ENCODE data around the gene MYH9.

The MYH9 gene

DNA sequence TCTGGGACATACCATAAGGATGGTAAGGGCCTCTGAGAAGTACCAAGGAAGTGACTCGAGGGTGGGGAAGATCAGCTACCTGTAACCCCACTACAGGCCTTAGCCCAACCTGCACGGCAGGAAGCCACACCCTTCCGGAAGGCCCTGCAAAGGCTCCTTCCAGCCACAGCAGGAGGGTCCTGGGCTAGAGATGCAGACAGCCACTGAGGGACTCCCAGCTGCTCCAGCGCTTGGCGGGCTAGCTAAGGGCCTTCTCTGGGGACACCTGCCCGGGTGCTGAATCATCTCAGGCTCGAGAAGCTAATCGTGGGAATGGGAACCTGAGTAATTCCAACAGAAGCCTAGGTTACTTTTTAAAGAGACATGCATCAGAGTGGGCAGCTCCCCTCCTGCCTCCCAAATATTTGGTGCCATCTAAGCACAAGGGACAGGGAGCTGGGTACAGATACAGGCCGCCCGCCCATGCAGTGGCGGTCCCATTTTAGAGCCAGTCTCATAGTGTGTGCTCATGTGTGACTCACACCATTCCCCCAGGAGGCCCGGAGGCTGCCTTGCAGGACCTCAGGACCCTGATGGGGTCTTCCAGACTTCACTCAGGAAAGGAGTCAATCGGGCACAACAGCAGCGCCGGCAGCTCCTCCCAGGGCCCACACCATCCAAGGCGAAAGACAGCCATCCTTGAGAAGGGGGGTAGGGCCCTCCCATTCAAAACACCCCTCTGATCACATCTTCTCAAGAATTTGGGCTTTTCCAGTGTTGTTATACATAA is 8.0 kb downstream of the MYH9 start:
- Histone ChIP-seq H3K27me3 (ENCODE audit: insufficient read depth, low read length) (no peaks in the 10 kb centered on the region), H3K79me2 (ENCODE audit: insufficient read depth, low read length) (peaks cover 84% of the 10 kb centered on the region), H3K4me1 (ENCODE audit: insufficient read depth, low read length, severe bottlenecking) (peaks cover 77% of the 10 kb centered on the region), H3K27ac (ENCODE audit: low read depth, low read length, poor library complexity, severe bottlenecking) (peak overlapping the region; percentile 72), H2AFZ (ENCODE audit: low read length) (no peak overlapping the region), H3K9me3 (ENCODE audit: low read length) (no peaks in the 10 kb centered on the region), H3K4me3 (ENCODE audit: low read depth, low read length, poor library complexity, severe bottlenecking) (peak overlapping the region; percentile 15), H3K9ac (ENCODE audit: low read length) (no peak overlapping the region; the same call in 1 of the 2 replicates), H3K4me2 (ENCODE audit: low read length) (peak overlapping the region; percentile 29), H3K36me3 (ENCODE audit: insufficient read depth, low read length) (peaks cover 36% of the 10 kb centered on the region), H4K20me1 (ENCODE audit: insufficient read depth, low read length) (no peaks in the 10 kb centered on the region), H3K9me2 (ENCODE audit: low read depth, low read length) (no peaks in the 10 kb centered on the region), H3F3A (ENCODE audit: insufficient read depth, low read length) (no peaks in the 10 kb centered on the region)
- no peak for TF ChIP-seq CTCF (IDR thresholded peaks at IDR 0.05; ENCODE audit: low read length)

- H3K27ac ChIP-seq (ENCODE audit: low read depth, low read length, poor library complexity, severe bottlenecking): peak overlapping the region; percentile 81
- no peak overlapping the region for H3K9ac ChIP-seq (ENCODE audit: low read length)
- H3F3A ChIP-seq (ENCODE audit: insufficient read depth, low read length): no peaks in the 10 kb centered on the region
- peaks cover 69% of the 10 kb centered on the region for H3K4me1 ChIP-seq (ENCODE audit: insufficient read depth, low read length, severe bottlenecking)
- peaks cover 86% of the 10 kb centered on the region for H3K79me2 ChIP-seq (ENCODE audit: insufficient read depth, low read length)
- no peak overlapping the region for H3K4me3 ChIP-seq (ENCODE audit: low read depth, low read length, poor library complexity, severe bottlenecking)
- no peaks in the 10 kb centered on the region for H3K9me3 ChIP-seq (ENCODE audit: low read length)
- no peaks in the 10 kb centered on the region for H4K20me1 ChIP-seq (ENCODE audit: insufficient read depth, low read length)
- no peaks in the 10 kb centered on the region for H3K27me3 ChIP-seq (ENCODE audit: insufficient read depth, low read length)
- no peaks in the 10 kb centered on the region for H3K9me2 ChIP-seq (ENCODE audit: low read depth, low read length)
- no peak overlapping the region for H3K4me2 ChIP-seq (ENCODE audit: low read length)
- H3K36me3 ChIP-seq (ENCODE audit: insufficient read depth, low read length): peaks cover 35% of the 10 kb centered on the region
- TF ChIP-seq EZH2 (IDR thresholded peaks at IDR 0.05; ENCODE audit: borderline replicate concordance, low read length) (no peak), CTCF (IDR thresholded peaks at IDR 0.05; ENCODE audit: low read length) (no peak)
- H2AFZ ChIP-seq (ENCODE audit: low read length): no peak overlapping the region
Measured at GRCh38 chr22:36378869-36379217, 8.9 kb downstream of the MYH9 start.

GRCh38 chr22:36378080-36378868 is 9.5 kb downstream of the MYH9 start:
- H3K27me3 ChIP-seq (ENCODE audit: insufficient read depth, low read length): no peaks in the 10 kb centered on the region
- H3K79me2 ChIP-seq (ENCODE audit: insufficient read depth, low read length): peaks cover 89% of the 10 kb centered on the region
- H2AFZ ChIP-seq (ENCODE audit: low read length): no peak overlapping the region
- H3K9me2 ChIP-seq (ENCODE audit: low read depth, low read length): no peaks in the 10 kb centered on the region
- peaks cover 68% of the 10 kb centered on the region for H3K4me1 ChIP-seq (ENCODE audit: insufficient read depth, low read length, severe bottlenecking)
- peak overlapping the region; percentile 56; the same call in 1 of the 2 replicates for H3K4me2 ChIP-seq (ENCODE audit: low read length)
- peak overlapping the region; percentile 81 for H3K27ac ChIP-seq (ENCODE audit: low read depth, low read length, poor library complexity, severe bottlenecking)
- TF ChIP-seq CTCF (IDR thresholded peaks at IDR 0.05; ENCODE audit: low read length) (no peak), EZH2 (IDR thresholded peaks at IDR 0.05; ENCODE audit: borderline replicate concordance, low read length) (no peak)
- H3K36me3 ChIP-seq (ENCODE audit: insufficient read depth, low read length): peaks cover 37% of the 10 kb centered on the region
- no peaks in the 10 kb centered on the region for H4K20me1 ChIP-seq (ENCODE audit: insufficient read depth, low read length)
- H3K9ac ChIP-seq (ENCODE audit: low read length): no peak overlapping the region
- no peak overlapping the region for H3K4me3 ChIP-seq (ENCODE audit: low read depth, low read length, poor library complexity, severe bottlenecking)
- H3K9me3 ChIP-seq (ENCODE audit: low read length): no peaks in the 10 kb centered on the region
- H3F3A ChIP-seq (ENCODE audit: insufficient read depth, low read length): no peaks in the 10 kb centered on the region

Data from OCI-LY1 (cell line).